OCI-LY1 (cell line): ENCODE measurements around the gene SLIT3.

Experiments
- CTCF ChIP-seq: fragments of 200-600 bp; sonication (generic), shearing (Covaris generic); IDR thresholded peaks from 2 replicates; pipeline ENCODE4 v1.5.1; 2017; ENCODE audit warnings: mild to moderate bottlenecking, antibody characterized with exemption, low read length, moderate library complexity, mixed read lengths
- EZH2 ChIP-seq: fragments of 200-600 bp; sonication (generic), shearing (Covaris generic); IDR thresholded peaks from 2 replicates; pipeline ENCODE4 v1.8.0; 2017; ENCODE audit warnings: borderline replicate concordance, mixed run types, mild to moderate bottlenecking, antibody characterized with exemption, low read length, moderate library complexity, mixed read lengths

- TF ChIP-seq CTCF (no peak), EZH2 (no peak)
Measured at GRCh38 chr5:168612996-168613395, 687.9 kb downstream of the SLIT3 start.
